HEK293T (cell line): ENCODE measurements around the gene CBFA2T2.
"Not testable (repeated sequence)": the region's sequence is repeated elsewhere in the genome, so short reads cannot be mapped to it uniquely, and the experiment has no call there.

Source experiments
- CTCF ChIA-PET: fragments of 350-600 bp; formaldehyde crosslinking; extraction: SDS; loops from one replicate; lab custom pipeline; 2021; ENCODE audit warnings: antibody characterized with exemption, inconsistent platforms; lab: Yijun Ruan, JAX
- POLR2A ChIA-PET: fragments of 350-600 bp; formaldehyde crosslinking; extraction: SDS; loops from one replicate; lab custom pipeline; 2020; ENCODE audit warnings: antibody characterized with exemption, inconsistent platforms; lab: Yijun Ruan, JAX
- DNase-seq: peaks from one replicate; pipeline ENCODE4 v3.0.0; 2012; ENCODE audit warnings: mixed read lengths; ENCODE audit errors: extremely low spot score
- ARNT ChIP-seq: fragments of 450-650 bp; IDR thresholded peaks from 2 replicates; pipeline ENCODE4 v1.6.1; 2017; ENCODE audit warnings: mild to moderate bottlenecking
- BHLHE40 ChIP-seq: fragments of 450-650 bp; IDR thresholded peaks from 2 replicates; pipeline ENCODE4 v1.6.1; 2016; ENCODE audit warnings: mild to moderate bottlenecking, moderate library complexity, borderline replicate concordance
- CTBP1 ChIP-seq: fragments of 450-650 bp; IDR thresholded peaks from 2 replicates; pipeline ENCODE4 v1.6.1; 2016; ENCODE audit warnings: borderline replicate concordance
- ELF4 ChIP-seq: fragments of 450-650 bp; IDR thresholded peaks from 2 replicates; pipeline ENCODE4 v1.6.1; 2017; ENCODE audit warnings: antibody characterized with exemption
- FOXA1 ChIP-seq: fragments of 450-650 bp; IDR thresholded peaks from 2 replicates; pipeline ENCODE4 v1.6.1; 2016; ENCODE audit warnings: mild to moderate bottlenecking
- FOXK2 ChIP-seq: fragments of 450-650 bp; IDR thresholded peaks from 2 replicates; pipeline ENCODE4 v1.6.1; 2016; ENCODE audit warnings: mild to moderate bottlenecking
- FOXM1 ChIP-seq: fragments of 450-650 bp; IDR thresholded peaks from 2 replicates; pipeline ENCODE4 v1.6.1; 2017; ENCODE audit warnings: mild to moderate bottlenecking, borderline replicate concordance
- HDGF ChIP-seq: fragments of 450-650 bp; IDR thresholded peaks from 2 replicates; pipeline ENCODE4 v1.6.1; 2017; ENCODE audit warnings: antibody characterized with exemption, borderline replicate concordance
- L3MBTL2 ChIP-seq: fragments of 450-650 bp; conservative IDR thresholded peaks from 2 replicates; pipeline ENCODE4 v1.6.1; 2016; ENCODE audit warnings: mild to moderate bottlenecking
- LEF1 ChIP-seq: fragments of 450-650 bp; IDR thresholded peaks from 2 replicates; pipeline ENCODE4 v1.6.1; 2017; ENCODE audit warnings: mild to moderate bottlenecking, borderline replicate concordance
- NFRKB ChIP-seq: fragments of 450-650 bp; IDR thresholded peaks from 2 replicates; pipeline ENCODE4 v1.6.1; 2016; ENCODE audit warnings: mild to moderate bottlenecking, moderate library complexity
- SP1 ChIP-seq: fragments of 450-650 bp; IDR thresholded peaks from 2 replicates; pipeline ENCODE4 v1.6.1; 2017
- SUZ12 ChIP-seq: fragments of 450-650 bp; IDR thresholded peaks from 2 replicates; pipeline ENCODE4 v1.6.1; 2016; ENCODE audit warnings: mild to moderate bottlenecking
- TARDBP ChIP-seq: fragments of 450-650 bp; IDR thresholded peaks from 2 replicates; pipeline ENCODE4 v1.6.1; 2016
- ZNF384 ChIP-seq: fragments of 450-650 bp; IDR thresholded peaks from 2 replicates; pipeline ENCODE4 v1.6.1; 2016
- TF ChIP-seq, protein P1 (sequence below): fragments of 450-650 bp; IDR thresholded peaks from 2 replicates; pipeline ENCODE4 v1.6.1; 2016

Gene CBFA2T2

GRCh38 chr20:33459599-33459998 lies 30.3 kb upstream of the CBFA2T2 start:
- no peak for DNase-seq
- POLR2A ChIA-PET, result no interaction called here
- CTCF ChIA-PET, result no interaction called here
- TF ChIP-seq SUZ12, result no peak
- no peak for TF ChIP-seq LEF1
- no peak for TF ChIP-seq HDGF
- TF ChIP-seq ELF4, result no peak
- TF ChIP-seq CTBP1, result no peak
- TF ChIP-seq L3MBTL2, result no peak
- no peak for TF ChIP-seq FOXA1
- TF ChIP-seq, protein P1, sequence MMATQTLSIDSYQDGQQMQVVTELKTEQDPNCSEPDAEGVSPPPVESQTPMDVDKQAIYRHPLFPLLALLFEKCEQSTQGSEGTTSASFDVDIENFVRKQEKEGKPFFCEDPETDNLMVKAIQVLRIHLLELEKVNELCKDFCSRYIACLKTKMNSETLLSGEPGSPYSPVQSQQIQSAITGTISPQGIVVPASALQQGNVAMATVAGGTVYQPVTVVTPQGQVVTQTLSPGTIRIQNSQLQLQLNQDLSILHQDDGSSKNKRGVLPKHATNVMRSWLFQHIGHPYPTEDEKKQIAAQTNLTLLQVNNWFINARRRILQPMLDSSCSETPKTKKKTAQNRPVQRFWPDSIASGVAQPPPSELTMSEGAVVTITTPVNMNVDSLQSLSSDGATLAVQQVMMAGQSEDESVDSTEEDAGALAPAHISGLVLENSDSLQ, result no peak
- TF ChIP-seq FOXK2, result no peak
- TF ChIP-seq TARDBP, result no peak
- no peak for TF ChIP-seq FOXM1
- no peak for TF ChIP-seq ARNT
- no peak for TF ChIP-seq ZNF384
- no peak for TF ChIP-seq NFRKB

DNA sequence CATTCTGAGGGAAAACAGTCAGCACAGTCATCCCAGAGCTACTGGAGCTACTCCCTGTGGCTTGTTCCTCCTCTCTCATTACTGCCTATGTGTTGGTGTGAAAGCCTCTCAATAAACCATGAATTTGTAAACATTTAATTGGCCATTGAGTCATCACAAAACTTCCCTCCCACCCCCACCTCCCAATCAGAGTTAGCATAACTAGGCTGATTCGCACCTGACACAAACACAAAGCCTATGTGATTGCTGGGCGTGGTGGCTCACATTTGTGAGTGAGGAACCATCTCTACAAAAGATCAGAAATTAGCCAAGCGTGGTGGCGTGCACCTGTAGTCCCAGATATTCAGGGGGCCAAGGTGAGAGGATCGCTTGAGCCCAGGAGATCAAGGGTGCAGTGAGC lies 29.2 kb upstream of the CBFA2T2 start:
- TF ChIP-seq BHLHE40 (no peak), FOXM1 (no peak), SP1 (no peak), HDGF (no peak), ARNT (no peak), ZNF384 (no peak), SUZ12 (no peak), FOXK2 (no peak), ELF4 (no peak), FOXA1 (no peak)
- DNase-seq, result no peak
- POLR2A ChIA-PET, result interaction anchor here (0.6 kb wide), 1 partner anchor 187 kb away, joined by 3 read pairs; no protein-coding TSS in a partner anchor
- CTCF ChIA-PET, result no interaction called here

- no peak for DNase-seq
- ChIA-PET POLR2A (interaction anchor here (0.6 kb wide), 1 partner anchor 199 kb away, joined by 3 read pairs; no protein-coding TSS in a partner anchor), CTCF (no interaction called here)
- TF ChIP-seq SUZ12, result no peak
- TF ChIP-seq FOXK2, result no peak
- no peak for TF ChIP-seq NFRKB
- no peak for TF ChIP-seq FOXM1
- TF ChIP-seq CTBP1, result no peak
- TF ChIP-seq HDGF, result no peak
- TF ChIP-seq L3MBTL2, result no peak
- TF ChIP-seq TARDBP, result no peak
- no peak for TF ChIP-seq ARNT
- TF ChIP-seq SP1, result no peak
- no peak for TF ChIP-seq ZNF384
- no peak for TF ChIP-seq ELF4
- TF ChIP-seq, protein P1, result no peak
Measured at GRCh38 chr20:33463332-33464101, 26.4 kb upstream of the CBFA2T2 start.

DNA sequence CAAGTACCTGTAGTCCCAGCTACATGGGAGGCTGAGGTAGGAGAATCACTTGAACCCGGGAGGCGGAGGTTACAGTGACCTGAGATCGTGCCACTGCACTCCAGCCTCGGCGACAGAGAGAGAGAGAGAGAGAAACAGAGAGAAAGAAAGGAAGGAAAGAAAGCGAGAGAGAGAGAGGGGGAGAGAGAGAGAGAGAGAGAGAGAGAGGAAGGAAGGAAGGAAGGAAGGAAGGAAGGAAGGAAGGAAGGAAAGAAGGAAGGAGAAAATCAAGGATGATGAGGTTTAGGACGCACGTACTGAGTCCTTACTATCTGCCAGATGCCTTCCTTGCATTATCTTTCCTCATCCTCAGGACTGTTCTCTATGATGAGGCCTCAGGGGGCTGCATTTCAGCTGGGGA lies 25.1 kb upstream of the CBFA2T2 start:
- CTCF ChIA-PET, result interaction anchor here (0.9 kb wide), 1 partner anchor 30 kb away, joined by 3 read pairs; no protein-coding TSS in a partner anchor
- POLR2A ChIA-PET, DNase-seq: not testable (repeated sequence)

- ChIA-PET CTCF (interaction anchor here (0.9 kb wide), 1 partner anchor 29 kb away, joined by 3 read pairs; no protein-coding TSS in a partner anchor), POLR2A (no interaction called here)
- TF ChIP-seq SP1, result no peak
- TF ChIP-seq CTBP1, result no peak
- no peak for TF ChIP-seq FOXM1
- TF ChIP-seq NFRKB, result no peak
- no peak for TF ChIP-seq ARNT
- DNase-seq, result no peak
Measured at GRCh38 chr20:33465481-33466302, 24.2 kb upstream of the CBFA2T2 start.

GRCh38 chr20:33466303-33466646 lies 23.6 kb upstream of the CBFA2T2 start:
- CTCF ChIA-PET, result no interaction called here
- POLR2A ChIA-PET, result no interaction called here
- DNase-seq, result no peak
- no peak for TF ChIP-seq SUZ12
- TF ChIP-seq ELF4, result no peak
- TF ChIP-seq FOXK2, result no peak
- no peak for TF ChIP-seq NFRKB
- TF ChIP-seq SP1, result no peak
- TF ChIP-seq ARNT, result no peak
- no peak for TF ChIP-seq HDGF
- TF ChIP-seq LEF1, result no peak
- TF ChIP-seq L3MBTL2, result no peak
- TF ChIP-seq TARDBP, result no peak
- TF ChIP-seq CTBP1, result no peak
- TF ChIP-seq FOXM1, result no peak
- no peak for TF ChIP-seq FOXA1
- no peak for TF ChIP-seq ZNF384
